ENCODE results near the gene KLK4.

KLK4 gene

GRCh38 chr19:50932018-50932689 is 21.0 kb upstream of the KLK4 start:
- Histone ChIP-seq H3K36me3 (ENCODE audit: control insufficient read depth, insufficient read depth, low read length, severe bottlenecking) (no peaks in the 10 kb centered on the region), H3K4me1 (ENCODE audit: control insufficient read depth, insufficient read depth, low read length) (peaks cover 3% of the 10 kb centered on the region), H3K4me3 (ENCODE audit: low read length) (no peak overlapping the region), H3K27me3 (replicated peaks; ENCODE audit: control insufficient read depth, insufficient read depth, low read length) (peaks cover 15% of the 10 kb centered on the region), H3K9me3 (ENCODE audit: control insufficient read depth, low read length) (no peaks in the 10 kb centered on the region), H3K9ac (ENCODE audit: low read length) (no peak overlapping the region)
- DNase-seq (ENCODE audit: low read depth), result no peak

- Histone ChIP-seq H3K27me3 (replicated peaks; ENCODE audit: control insufficient read depth, insufficient read depth, low read length) (peaks cover 15% of the 10 kb centered on the region), H3K9ac (ENCODE audit: low read length) (no peak overlapping the region), H3K4me3 (ENCODE audit: low read length) (no peak overlapping the region), H3K36me3 (ENCODE audit: control insufficient read depth, insufficient read depth, low read length, severe bottlenecking) (no peaks in the 10 kb centered on the region), H3K9me3 (ENCODE audit: control insufficient read depth, low read length) (no peaks in the 10 kb centered on the region), H3K4me1 (ENCODE audit: control insufficient read depth, insufficient read depth, low read length) (peaks cover 3% of the 10 kb centered on the region)
- no peak for DNase-seq (ENCODE audit: low read depth)
These were observed 19.8 kb upstream of the KLK4 start for GRCh38 chr19:50931023-50931422.

- peaks cover 3% of the 10 kb centered on the region for H3K4me1 ChIP-seq (ENCODE audit: control insufficient read depth, insufficient read depth, low read length)
- DNase-seq (ENCODE audit: low read depth), result no peak
- H3K9me3 ChIP-seq (ENCODE audit: control insufficient read depth, low read length), result no peaks in the 10 kb centered on the region
- H3K27me3 ChIP-seq (replicated peaks; ENCODE audit: control insufficient read depth, insufficient read depth, low read length), result peaks cover 15% of the 10 kb centered on the region
- no peaks in the 10 kb centered on the region for H3K36me3 ChIP-seq (ENCODE audit: control insufficient read depth, insufficient read depth, low read length, severe bottlenecking)
- H3K4me3 ChIP-seq (ENCODE audit: low read length), result no peak overlapping the region
- no peak overlapping the region for H3K9ac ChIP-seq (ENCODE audit: low read length)
These were observed 17.6 kb upstream of the KLK4 start for GRCh38 chr19:50928831-50929230.

- H3K9me3 ChIP-seq (ENCODE audit: control insufficient read depth, low read length), result no peaks in the 10 kb centered on the region
- H3K27me3 ChIP-seq (replicated peaks; ENCODE audit: control insufficient read depth, insufficient read depth, low read length), result peaks cover 18% of the 10 kb centered on the region
- no peak overlapping the region for H3K4me3 ChIP-seq (ENCODE audit: low read length)
- DNase-seq (ENCODE audit: low read depth), result no peak
- H3K4me1 ChIP-seq (ENCODE audit: control insufficient read depth, insufficient read depth, low read length), result no peaks in the 10 kb centered on the region
- no peaks in the 10 kb centered on the region for H3K36me3 ChIP-seq (ENCODE audit: control insufficient read depth, insufficient read depth, low read length, severe bottlenecking)
- H3K9ac ChIP-seq (ENCODE audit: low read length), result no peak overlapping the region
These were observed 14.9 kb upstream of the KLK4 start for GRCh38 chr19:50926144-50926543.

- H3K4me1 ChIP-seq (ENCODE audit: control insufficient read depth, insufficient read depth, low read length), result no peaks in the 10 kb centered on the region
- no peaks in the 10 kb centered on the region for H3K36me3 ChIP-seq (ENCODE audit: control insufficient read depth, insufficient read depth, low read length, severe bottlenecking)
- H3K9ac ChIP-seq (ENCODE audit: low read length), result no peak overlapping the region
- peaks cover 18% of the 10 kb centered on the region for H3K27me3 ChIP-seq (replicated peaks; ENCODE audit: control insufficient read depth, insufficient read depth, low read length)
- no peak for DNase-seq (ENCODE audit: low read depth)
- no peak overlapping the region for H3K4me3 ChIP-seq (ENCODE audit: low read length)
- H3K9me3 ChIP-seq (ENCODE audit: control insufficient read depth, low read length), result no peaks in the 10 kb centered on the region
These were observed 14.5 kb upstream of the KLK4 start for GRCh38 chr19:50925734-50926133.

GRCh38 chr19:50924586-50924985 is 13.4 kb upstream of the KLK4 start:
- peaks cover 22% of the 10 kb centered on the region for H3K27me3 ChIP-seq (replicated peaks; ENCODE audit: control insufficient read depth, insufficient read depth, low read length)
- H3K36me3 ChIP-seq (ENCODE audit: control insufficient read depth, insufficient read depth, low read length, severe bottlenecking), result no peaks in the 10 kb centered on the region
- no peak overlapping the region for H3K4me3 ChIP-seq (ENCODE audit: low read length)
- no peak for DNase-seq (ENCODE audit: low read depth)
- H3K9ac ChIP-seq (ENCODE audit: low read length), result no peak overlapping the region
- no peaks in the 10 kb centered on the region for H3K9me3 ChIP-seq (ENCODE audit: control insufficient read depth, low read length)
- H3K4me1 ChIP-seq (ENCODE audit: control insufficient read depth, insufficient read depth, low read length), result no peaks in the 10 kb centered on the region

- peaks cover 27% of the 10 kb centered on the region for H3K27me3 ChIP-seq (replicated peaks; ENCODE audit: control insufficient read depth, insufficient read depth, low read length)
- no peaks in the 10 kb centered on the region for H3K9me3 ChIP-seq (ENCODE audit: control insufficient read depth, low read length)
- DNase-seq (ENCODE audit: low read depth), result peak; percentile 91
- no peak overlapping the region for H3K9ac ChIP-seq (ENCODE audit: low read length)
- H3K36me3 ChIP-seq (ENCODE audit: control insufficient read depth, insufficient read depth, low read length, severe bottlenecking), result no peaks in the 10 kb centered on the region
- no peaks in the 10 kb centered on the region for H3K4me1 ChIP-seq (ENCODE audit: control insufficient read depth, insufficient read depth, low read length)
- no peak overlapping the region for H3K4me3 ChIP-seq (ENCODE audit: low read length)
These were observed 11.2 kb upstream of the KLK4 start for GRCh38 chr19:50922317-50922853.

- no peaks in the 10 kb centered on the region for H3K4me1 ChIP-seq (ENCODE audit: control insufficient read depth, insufficient read depth, low read length)
- H3K9me3 ChIP-seq (ENCODE audit: control insufficient read depth, low read length), result no peaks in the 10 kb centered on the region
- peaks cover 32% of the 10 kb centered on the region for H3K27me3 ChIP-seq (replicated peaks; ENCODE audit: control insufficient read depth, insufficient read depth, low read length)
- DNase-seq (ENCODE audit: low read depth), result peak; percentile 64
- no peak overlapping the region for H3K4me3 ChIP-seq (ENCODE audit: low read length)
- H3K36me3 ChIP-seq (ENCODE audit: control insufficient read depth, insufficient read depth, low read length, severe bottlenecking), result no peaks in the 10 kb centered on the region
- H3K9ac ChIP-seq (ENCODE audit: low read length), result no peak overlapping the region
These were observed 10.5 kb upstream of the KLK4 start for GRCh38 chr19:50921426-50922316.

- Histone ChIP-seq H3K27me3 (replicated peaks; ENCODE audit: control insufficient read depth, insufficient read depth, low read length) (peaks cover 55% of the 10 kb centered on the region), H3K9me3 (ENCODE audit: control insufficient read depth, low read length) (no peaks in the 10 kb centered on the region), H3K36me3 (ENCODE audit: control insufficient read depth, insufficient read depth, low read length, severe bottlenecking) (no peaks in the 10 kb centered on the region), H3K4me1 (ENCODE audit: control insufficient read depth, insufficient read depth, low read length) (no peaks in the 10 kb centered on the region), H3K9ac (ENCODE audit: low read length) (no peak overlapping the region), H3K4me3 (ENCODE audit: low read length) (no peak overlapping the region)
- DNase-seq (ENCODE audit: low read depth), result no peak
These were observed 4.9 kb upstream of the KLK4 start for GRCh38 chr19:50916069-50916468.

- H3K9ac ChIP-seq (ENCODE audit: low read length), result no peak overlapping the region
- H3K27me3 ChIP-seq (replicated peaks; ENCODE audit: control insufficient read depth, insufficient read depth, low read length), result peaks cover 59% of the 10 kb centered on the region
- DNase-seq (ENCODE audit: low read depth), result no peak
- H3K9me3 ChIP-seq (ENCODE audit: control insufficient read depth, low read length), result no peaks in the 10 kb centered on the region
- no peak overlapping the region for H3K4me3 ChIP-seq (ENCODE audit: low read length)
- no peaks in the 10 kb centered on the region for H3K36me3 ChIP-seq (ENCODE audit: control insufficient read depth, insufficient read depth, low read length, severe bottlenecking)
- no peaks in the 10 kb centered on the region for H3K4me1 ChIP-seq (ENCODE audit: control insufficient read depth, insufficient read depth, low read length)
These were observed 1.8 kb upstream of the KLK4 start for GRCh38 chr19:50912727-50913716.

Measured in adipocyte (in vitro differentiated cells).